ENCODE measurements around the gene DDX39B. TPM values are rescaled to one million over a fixed set of nuclear protein-coding genes. Genes with fewer than 3 reads are reported as not detected.

The DDX39B gene
- total RNA-seq, 1 donor from 2014 or later, result 294 TPM

DNA sequence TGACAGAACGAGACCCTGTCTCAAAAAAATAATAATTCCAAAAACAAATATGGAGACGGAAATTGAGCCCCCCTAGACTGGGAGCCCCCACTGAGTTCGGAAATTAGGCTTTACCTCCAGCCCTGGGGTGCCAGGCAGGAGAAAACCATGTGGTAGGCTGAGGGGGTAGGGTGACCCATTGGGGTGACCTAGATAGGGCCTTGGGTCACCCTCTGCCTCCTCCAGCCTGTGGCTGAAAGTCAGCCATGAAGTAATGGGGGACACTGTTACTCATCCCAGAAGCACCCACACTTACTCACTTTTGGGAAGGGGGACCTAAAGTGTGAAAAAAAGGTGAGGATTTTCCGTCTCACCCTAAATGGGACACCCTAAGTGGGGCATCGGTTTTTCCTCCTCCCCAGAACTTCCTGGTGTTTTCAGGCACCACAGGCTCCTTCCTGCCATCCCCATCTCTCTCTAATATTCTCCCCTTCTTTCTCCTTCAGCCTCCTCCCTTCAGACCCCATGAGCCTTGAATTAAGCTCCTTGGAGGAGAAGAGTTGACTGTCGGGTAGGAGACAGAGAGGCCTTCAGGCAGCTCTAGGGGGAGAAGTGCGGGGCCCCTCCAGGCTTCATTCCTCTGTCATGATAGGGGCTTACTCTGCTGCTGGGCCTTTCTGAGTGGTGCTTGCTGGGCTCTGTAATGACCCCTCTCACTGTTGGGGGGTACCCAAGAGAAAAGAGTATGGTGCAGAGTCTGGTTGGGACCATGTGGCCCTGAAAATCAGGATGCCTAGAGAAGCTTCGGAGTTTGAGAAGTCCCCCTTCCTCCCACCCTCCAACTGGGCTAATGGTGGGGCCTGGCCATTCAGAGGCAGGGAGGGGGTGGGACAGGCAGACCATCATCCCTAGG, 38.0 kb upstream of the DDX39B start:
- Histone ChIP-seq H3K4me2 (ENCODE audit: low read length) (peak overlapping the region; percentile 95), H2AFZ (ENCODE audit: low read depth, low read length) (peak overlapping the region; percentile 98), H3K9ac (ENCODE audit: low read length) (no peak overlapping the region), H4K20me1 (ENCODE audit: insufficient read depth, low read length) (no peaks in the 10 kb centered on the region), H3K27ac (ENCODE audit: low read depth, low read length) (no peak overlapping the region), H3K79me2 (ENCODE audit: insufficient read depth, low read length) (no peaks in the 10 kb centered on the region), H3K36me3 (ENCODE audit: insufficient read depth, low read length) (no peaks in the 10 kb centered on the region), H3K9me3 (ENCODE audit: insufficient read depth, low read depth, low read length) (no peaks in the 10 kb centered on the region), H3K4me1 (ENCODE audit: insufficient read depth, low read length) (peaks cover 11% of the 10 kb centered on the region), H3K4me3 (ENCODE audit: insufficient read depth, low read depth, low read length) (no peak overlapping the region), H3K27me3 (ENCODE audit: insufficient read depth, low read length) (no peaks in the 10 kb centered on the region)
- FAIRE-seq (no peak), DNase-seq (ENCODE audit: low read depth) (no peak)
- H3K9me3 Mint-ChIP-seq (ENCODE audit: unreplicated experiment), result no peaks in the 10 kb centered on the region
- no peak for TF ChIP-seq EZH2 (IDR thresholded peaks at IDR 0.05; ENCODE audit: insufficient read depth, low read length)
- TF ChIP-seq, protein P1, sequence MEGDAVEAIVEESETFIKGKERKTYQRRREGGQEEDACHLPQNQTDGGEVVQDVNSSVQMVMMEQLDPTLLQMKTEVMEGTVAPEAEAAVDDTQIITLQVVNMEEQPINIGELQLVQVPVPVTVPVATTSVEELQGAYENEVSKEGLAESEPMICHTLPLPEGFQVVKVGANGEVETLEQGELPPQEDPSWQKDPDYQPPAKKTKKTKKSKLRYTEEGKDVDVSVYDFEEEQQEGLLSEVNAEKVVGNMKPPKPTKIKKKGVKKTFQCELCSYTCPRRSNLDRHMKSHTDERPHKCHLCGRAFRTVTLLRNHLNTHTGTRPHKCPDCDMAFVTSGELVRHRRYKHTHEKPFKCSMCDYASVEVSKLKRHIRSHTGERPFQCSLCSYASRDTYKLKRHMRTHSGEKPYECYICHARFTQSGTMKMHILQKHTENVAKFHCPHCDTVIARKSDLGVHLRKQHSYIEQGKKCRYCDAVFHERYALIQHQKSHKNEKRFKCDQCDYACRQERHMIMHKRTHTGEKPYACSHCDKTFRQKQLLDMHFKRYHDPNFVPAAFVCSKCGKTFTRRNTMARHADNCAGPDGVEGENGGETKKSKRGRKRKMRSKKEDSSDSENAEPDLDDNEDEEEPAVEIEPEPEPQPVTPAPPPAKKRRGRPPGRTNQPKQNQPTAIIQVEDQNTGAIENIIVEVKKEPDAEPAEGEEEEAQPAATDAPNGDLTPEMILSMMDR (IDR thresholded peaks at IDR 0.05; ENCODE audit: insufficient read depth, low read depth, low read length), result no peak
- peak overlapping the region; percentile 58 for H3K4me3 Mint-ChIP-seq (ENCODE audit: unreplicated experiment)
- H3K36me3 Mint-ChIP-seq (ENCODE audit: low read depth, unreplicated experiment), result no peaks in the 10 kb centered on the region
- H3K4me1 Mint-ChIP-seq (ENCODE audit: low read depth, unreplicated experiment), result peaks cover 6% of the 10 kb centered on the region
- peaks cover 15% of the 10 kb centered on the region for H3K27me3 Mint-ChIP-seq (ENCODE audit: low read depth, unreplicated experiment)
- no peak overlapping the region for H3K27ac Mint-ChIP-seq (ENCODE audit: unreplicated experiment)

DNA sequence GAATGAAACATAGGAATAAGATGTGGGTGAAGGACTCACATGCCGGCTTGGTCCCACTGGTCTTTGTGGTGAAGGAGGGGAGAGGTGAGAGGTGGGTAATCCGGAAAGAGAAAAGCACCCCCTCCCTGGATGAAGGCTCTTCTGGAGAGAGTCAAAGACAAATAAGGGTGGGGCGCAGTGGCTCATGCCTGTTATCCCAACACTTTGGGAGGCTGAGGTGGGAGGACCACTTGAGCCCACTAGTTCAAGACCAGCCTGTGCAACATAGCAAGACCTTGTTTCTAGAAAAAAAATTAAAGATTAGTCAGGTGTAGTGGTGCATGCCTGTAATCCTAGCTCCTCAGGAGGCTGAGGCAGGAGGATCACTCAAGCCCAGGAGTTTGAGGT, 37.3 kb upstream of the DDX39B start:
- no peak for FAIRE-seq
- H3K36me3 Mint-ChIP-seq (ENCODE audit: low read depth, unreplicated experiment), result no peaks in the 10 kb centered on the region
- Histone ChIP-seq H3K4me2 (ENCODE audit: low read length) (no peak overlapping the region), H3K27me3 (ENCODE audit: insufficient read depth, low read length) (peaks cover 3% of the 10 kb centered on the region), H3K4me3 (ENCODE audit: insufficient read depth, low read depth, low read length) (no peak overlapping the region), H3K36me3 (ENCODE audit: insufficient read depth, low read length) (no peaks in the 10 kb centered on the region), H4K20me1 (ENCODE audit: insufficient read depth, low read length) (no peaks in the 10 kb centered on the region), H3K9ac (ENCODE audit: low read length) (no peak overlapping the region), H3K9me3 (ENCODE audit: insufficient read depth, low read depth, low read length) (no peaks in the 10 kb centered on the region), H3K4me1 (ENCODE audit: insufficient read depth, low read length) (peaks cover 11% of the 10 kb centered on the region), H3K27ac (ENCODE audit: low read depth, low read length) (no peak overlapping the region), H3K79me2 (ENCODE audit: insufficient read depth, low read length) (no peaks in the 10 kb centered on the region), H2AFZ (ENCODE audit: low read depth, low read length) (no peak overlapping the region)
- peaks cover 15% of the 10 kb centered on the region for H3K27me3 Mint-ChIP-seq (ENCODE audit: low read depth, unreplicated experiment)
- peaks cover 8% of the 10 kb centered on the region for H3K4me1 Mint-ChIP-seq (ENCODE audit: low read depth, unreplicated experiment)
- no peak for DNase-seq (ENCODE audit: low read depth)
- H3K9me3 Mint-ChIP-seq (ENCODE audit: unreplicated experiment), result no peaks in the 10 kb centered on the region
- H3K4me3 Mint-ChIP-seq (ENCODE audit: unreplicated experiment), result no peak overlapping the region
- TF ChIP-seq EZH2 (IDR thresholded peaks at IDR 0.05; ENCODE audit: insufficient read depth, low read length), result no peak
- TF ChIP-seq, protein P1 (IDR thresholded peaks at IDR 0.05; ENCODE audit: insufficient read depth, low read depth, low read length), result no peak
- H3K27ac Mint-ChIP-seq (ENCODE audit: unreplicated experiment), result no peak overlapping the region

All from astrocyte (in vitro differentiated cells and primary cell).